HG03196 (cell line): Measurements from ENCODE around the gene CAGE1.
"Not testable (repeated sequence)": the region's sequence is repeated elsewhere in the genome, so short reads cannot be mapped to it uniquely, and the experiment has no call there.

Source experiments
- ATAC-seq: cut with Tn5 transposase; IDR thresholded peaks from one replicate; pipeline ENCODE4 v1.9.1; 2021; ENCODE audit not compliant: unreplicated experiment

CAGE1 gene

DNA sequence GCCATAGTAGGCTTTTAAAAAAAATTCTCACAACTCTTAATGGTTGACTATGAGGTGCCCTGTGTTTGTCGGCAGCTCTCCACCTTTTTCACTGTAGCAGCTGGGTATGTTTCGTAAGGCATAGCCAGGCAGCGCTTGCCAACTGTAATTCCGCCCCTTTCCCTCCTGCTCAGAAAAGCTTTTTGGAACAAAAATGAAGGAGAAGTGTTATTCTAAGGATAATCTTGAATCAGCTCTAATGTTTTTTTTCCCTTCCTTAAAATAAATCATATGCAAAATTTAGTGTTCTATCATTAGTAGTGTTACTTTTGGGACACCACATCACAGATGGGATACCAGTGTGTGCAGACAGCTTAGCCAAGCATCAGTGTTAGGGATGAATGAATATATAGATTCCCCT, 21.3 kb upstream of the CAGE1 start:
- no peak for ATAC-seq

DNA sequence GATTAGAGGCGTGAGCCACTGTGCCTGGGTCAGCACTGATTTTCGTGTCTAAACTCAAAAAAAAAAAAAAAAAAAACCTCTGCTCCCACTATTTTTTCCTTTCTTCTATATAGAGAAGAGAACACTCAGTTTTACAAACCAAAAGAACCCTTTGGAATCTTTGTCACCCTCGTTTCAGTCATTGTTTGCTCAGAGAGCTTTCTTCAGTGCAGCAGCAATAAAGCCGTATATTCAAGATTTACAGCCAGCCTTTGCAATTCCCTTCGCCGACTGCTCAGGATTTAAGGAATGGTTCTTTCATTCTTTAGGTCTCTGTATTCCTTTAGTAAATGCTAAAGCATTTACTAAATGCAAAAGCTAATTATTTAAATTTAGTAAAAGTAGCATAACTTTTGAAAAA, 20.2 kb upstream of the CAGE1 start:
- no peak for ATAC-seq

DNA sequence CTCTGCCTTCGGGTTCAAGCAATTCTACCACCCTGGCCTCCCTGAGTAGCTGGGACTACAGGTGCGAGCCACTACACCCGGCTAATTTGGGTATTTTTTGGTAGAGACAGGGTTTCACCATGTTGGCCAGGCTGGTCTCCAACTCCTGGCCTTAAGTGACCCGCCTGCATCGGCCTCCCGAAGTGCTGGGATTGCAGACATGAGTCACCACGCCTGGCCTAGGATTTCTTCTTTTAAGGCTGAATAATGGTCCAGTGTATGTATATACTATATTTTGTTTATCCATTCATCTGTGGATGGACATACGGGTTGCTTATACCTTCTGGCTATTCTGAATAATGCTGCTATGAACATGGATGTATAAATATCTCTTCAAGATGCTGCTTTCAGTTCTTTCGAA, 17.2 kb upstream of the CAGE1 start:
- no peak for ATAC-seq

DNA sequence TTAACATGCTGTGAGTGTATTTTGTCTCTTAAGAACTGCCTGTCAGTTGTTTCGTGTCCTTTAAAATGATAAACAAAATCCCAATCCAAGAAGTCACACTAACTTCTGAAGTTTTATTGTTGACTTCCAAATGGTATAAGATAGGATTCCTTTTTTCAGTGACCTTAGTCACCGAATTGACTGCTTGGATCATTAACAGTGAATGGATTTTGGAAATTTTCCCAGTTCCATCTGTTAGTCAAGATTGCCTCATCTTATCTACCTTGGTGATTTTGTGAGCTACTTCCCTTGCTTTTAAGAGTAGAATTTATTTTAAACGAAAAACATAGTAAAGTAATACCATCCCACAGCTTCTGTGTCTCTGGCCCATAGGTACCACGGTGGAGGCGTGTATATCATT, 15.0 kb upstream of the CAGE1 start:
- ATAC-seq = no peak

DNA sequence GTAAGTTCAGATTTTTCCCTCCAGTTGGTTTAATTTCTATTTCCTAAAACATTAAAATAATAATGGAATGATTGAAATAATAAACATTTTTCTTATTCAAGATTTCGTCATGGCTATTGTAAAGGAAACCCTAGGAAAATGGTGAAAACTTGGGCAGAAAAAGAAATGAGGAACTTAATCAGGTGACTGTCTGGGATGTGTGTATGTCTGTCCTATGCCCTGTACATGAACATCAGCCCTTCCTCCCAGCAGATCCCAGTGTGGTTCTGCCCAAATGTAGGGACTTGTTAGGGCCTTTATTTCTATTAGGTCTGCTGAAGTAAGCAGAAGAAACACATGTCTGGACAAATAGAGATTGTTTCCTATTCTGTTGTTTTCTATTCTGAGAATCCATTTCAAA, 13.2 kb upstream of the CAGE1 start:
- no peak for ATAC-seq

DNA sequence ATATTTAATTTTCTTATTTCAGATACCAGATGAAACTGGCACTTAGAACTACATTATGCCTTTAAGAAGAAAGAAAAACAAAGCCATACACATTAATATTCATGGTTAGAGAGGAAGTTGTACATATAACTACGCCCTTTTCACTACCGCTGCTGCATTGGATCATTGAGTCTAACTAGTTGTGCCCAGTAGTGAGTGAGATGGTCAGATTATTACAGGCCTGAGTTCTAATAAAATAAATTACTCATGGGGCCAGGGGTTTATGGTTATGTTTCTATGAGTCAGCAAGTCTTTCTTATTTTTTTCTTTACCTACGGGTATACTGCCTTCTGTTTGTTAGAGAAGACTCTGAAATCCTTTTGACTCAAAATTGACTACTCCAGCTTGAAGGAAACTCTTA, 11.5 kb upstream of the CAGE1 start:
- ATAC-seq = no peak

DNA sequence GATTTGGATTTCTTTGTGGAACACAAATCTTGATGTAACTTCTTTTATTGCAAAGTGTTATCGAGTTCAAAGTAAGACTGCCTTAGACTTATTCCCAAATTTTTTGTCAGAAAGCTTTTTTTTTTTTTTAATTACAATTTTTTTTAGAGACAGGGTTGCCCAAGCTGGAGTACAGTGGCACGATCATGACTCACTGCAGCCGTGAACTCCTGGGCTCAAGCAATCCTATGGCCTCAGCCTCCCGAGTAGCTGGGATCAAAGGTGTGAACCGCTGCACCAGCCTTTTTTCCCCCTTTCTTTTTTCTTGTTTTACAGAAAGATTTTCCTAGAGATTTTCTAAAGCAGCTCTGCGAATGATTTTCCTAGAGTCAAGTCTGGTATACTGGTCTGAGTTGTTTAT, 2.9 kb upstream of the CAGE1 start:
- no peak for ATAC-seq

DNA sequence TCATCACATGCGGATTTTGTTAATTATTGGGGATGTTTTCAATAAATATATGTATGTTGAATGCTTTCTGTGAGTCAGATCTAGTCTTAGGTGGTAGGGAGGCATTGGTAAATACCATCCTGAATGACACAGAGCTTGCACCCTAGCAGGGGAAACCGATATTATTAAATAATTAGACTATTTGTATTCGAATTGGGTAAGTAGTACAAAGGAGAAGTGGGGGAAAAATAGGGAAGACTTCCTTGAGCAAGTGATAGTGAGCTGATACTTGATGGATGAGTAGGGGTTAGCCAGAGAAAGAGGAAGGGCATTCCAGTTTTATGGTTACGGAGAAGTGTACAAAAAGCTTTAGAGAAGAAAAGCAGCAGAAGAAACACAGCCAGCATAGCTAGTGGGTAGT, 1.6 kb upstream of the CAGE1 start:
- ATAC-seq = no peak

DNA sequence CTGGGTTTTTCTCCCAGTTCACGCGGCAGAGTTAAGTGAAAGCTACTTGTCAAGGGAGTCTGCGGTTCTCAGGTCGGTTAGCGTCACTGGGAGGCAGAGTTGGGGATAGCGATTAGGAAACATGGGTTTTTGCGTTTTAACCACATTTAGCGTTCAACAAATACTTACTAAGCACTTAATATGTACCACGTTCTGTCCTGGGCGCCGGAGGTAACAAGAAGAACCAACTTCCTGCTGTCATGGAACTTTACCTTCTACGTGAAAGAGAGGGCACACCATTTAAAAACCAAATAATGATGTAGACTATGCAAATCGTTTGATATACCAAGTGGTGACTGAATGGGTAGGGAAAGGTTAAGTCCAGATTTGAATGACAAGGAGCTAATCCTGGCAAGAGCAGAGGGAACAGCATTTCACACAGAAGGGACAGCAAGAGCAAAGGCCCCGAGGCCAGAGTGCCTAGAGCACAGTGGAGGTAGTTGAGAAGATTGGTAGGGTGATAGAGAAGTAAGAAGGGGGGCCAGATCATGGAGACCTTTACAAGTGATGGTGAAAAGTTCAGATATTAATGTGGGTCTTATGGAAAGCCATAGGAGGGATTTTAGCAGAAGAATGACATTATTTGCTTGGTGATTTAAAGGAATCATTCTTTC, 810 bp upstream of the CAGE1 start:
- peak; percentile 10 for ATAC-seq

DNA sequence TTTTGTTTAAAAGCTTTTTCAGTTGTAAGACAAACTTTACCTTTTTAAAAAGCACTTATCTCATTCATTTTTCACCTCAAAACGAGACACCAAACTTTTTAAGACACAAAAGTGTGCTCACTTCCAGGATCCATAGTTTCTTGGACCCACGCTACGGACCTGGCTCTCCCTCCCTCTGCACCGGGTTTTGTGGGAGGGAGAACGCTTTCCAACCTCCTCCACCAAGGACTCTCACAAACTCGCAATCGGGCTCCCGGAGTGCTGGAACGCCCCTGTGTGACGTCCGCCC, 436 bp downstream of the CAGE1 start:
- no peak for ATAC-seq

DNA sequence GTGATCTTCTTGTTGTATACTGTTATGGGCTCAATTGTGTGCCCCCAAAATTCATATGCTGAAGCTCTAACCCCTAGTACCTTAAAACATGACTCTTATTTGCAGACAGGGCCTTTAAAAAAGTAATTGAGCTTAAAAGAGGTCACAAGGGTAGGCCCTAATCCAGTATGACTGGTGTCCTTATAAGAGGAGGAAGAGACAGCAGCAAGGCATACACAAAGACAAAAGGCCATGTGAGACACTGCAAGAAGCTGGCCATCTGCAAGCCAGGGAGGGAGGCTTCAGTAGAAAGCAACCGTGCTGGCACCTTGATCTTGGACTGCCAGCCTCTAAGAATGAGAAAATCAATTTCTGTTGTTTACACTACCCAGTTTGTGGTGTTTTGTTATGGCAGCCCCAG, 8.4 kb downstream of the CAGE1 start:
- ATAC-seq = no peak

DNA sequence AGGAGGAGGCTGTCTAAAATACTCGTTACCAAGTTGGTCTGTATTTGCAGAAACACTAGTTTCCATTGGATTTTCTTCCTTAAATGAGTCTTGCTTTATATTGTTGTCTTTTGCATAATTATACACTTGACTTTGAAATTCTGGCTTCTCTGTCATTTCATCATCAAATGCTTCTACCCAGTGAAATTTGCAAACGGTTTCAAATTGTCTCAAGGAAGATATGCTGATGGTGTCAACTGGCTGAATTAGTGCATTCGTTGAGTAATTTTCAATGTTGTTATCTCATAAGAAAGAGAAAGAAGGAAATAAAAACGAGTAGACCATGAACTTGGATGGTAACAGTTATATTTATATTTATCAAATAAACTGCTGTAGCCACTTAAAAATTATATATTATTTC, 10.8 kb downstream of the CAGE1 start:
- ATAC-seq = no peak

DNA sequence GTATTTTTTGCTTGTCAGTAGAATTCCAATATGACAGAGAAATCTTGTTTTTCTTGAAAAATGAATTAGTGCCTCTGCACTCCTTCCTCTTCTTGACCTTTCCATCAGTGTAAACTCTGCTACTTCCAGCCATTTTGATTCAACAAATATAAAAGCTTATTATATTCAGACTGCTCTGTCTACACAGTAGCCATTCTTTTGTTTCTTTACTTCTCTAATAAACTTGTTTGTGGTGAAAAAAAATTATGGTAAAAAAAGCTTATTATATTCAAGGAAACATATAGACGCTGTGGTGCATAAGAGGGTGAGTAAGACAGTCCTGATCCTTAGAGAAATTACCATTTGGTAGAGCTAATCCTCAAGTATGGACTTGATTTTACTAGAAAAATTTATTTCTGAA, 11.6 kb downstream of the CAGE1 start:
- no peak for ATAC-seq

DNA sequence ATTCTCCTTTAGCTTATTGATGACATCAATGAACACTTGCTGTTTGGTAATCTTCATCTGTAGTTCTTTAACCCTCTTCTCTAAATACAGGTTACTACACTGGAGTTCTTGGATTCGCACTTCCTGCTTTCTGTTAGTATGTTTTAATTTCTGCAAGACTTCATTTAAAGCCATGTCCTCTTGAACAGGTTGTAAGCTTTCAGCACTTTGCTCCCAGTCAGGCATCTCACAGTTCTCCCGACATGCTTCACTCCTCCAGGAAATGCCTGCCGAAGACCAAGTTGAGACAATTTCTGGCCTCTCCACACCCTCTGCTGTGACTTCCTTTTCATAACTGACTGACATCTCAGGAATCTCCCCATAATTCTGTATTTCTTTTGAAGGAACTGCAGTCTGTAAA, 15.8 kb downstream of the CAGE1 start:
- ATAC-seq = no peak

DNA sequence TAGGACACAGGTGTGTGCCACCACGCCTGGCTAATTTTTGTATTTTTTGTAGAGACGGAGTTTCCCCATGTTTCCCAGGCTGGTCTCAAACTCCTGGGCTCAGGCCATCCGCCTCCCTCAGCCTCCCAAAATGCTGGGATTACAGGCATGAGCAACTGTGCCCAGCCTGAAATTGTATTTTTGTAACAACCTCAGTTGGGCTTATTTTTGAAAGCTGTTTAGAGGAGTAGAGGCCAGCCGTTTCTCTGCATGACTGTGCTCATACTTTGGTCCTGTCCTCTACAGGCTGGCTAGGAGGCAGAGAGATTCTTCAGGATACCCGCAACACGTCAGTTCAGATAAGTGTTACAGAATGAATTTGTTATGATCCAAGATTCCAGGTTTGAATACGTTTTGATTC, 22.1 kb downstream of the CAGE1 start:
- ATAC-seq = no peak

DNA sequence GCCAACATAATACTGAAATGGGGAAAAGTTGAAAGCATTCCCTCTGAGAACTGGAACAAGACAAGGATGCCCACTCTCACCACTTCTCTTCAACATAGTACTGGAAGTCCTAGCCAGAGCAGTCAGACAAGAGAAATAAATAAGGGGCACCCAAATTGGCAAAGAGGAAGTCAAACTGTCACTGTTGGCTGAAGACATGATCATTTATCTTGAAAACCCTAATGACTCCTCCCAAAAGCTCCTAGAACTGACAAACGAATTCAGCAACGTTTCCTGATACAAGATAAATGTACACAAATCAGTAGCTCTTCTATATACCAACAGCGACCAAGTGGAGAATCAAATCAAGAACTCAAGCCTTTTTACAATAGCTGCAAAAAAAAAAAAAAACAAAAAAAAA, 37.6 kb downstream of the CAGE1 start:
- ATAC-seq = not testable (repeated sequence)

DNA sequence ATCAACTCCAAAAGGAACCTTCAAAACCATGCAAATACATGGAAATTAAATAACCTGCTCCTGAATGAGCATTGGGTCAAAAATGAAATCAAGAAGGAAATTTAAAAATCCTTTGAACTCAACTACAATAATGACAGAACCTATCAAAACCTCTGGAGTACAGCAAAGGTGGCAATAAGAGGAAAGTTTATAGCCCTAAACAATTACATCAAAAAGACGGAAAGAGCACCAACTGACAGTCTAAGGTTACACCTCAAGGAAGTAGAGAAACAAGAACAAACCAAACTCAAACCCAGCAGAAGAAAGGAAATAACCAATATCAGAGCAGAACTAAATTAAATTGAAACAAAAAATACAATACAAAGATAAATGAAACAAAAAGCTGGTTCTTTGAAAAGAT, 39.0 kb downstream of the CAGE1 start:
- not testable (repeated sequence) for ATAC-seq

DNA sequence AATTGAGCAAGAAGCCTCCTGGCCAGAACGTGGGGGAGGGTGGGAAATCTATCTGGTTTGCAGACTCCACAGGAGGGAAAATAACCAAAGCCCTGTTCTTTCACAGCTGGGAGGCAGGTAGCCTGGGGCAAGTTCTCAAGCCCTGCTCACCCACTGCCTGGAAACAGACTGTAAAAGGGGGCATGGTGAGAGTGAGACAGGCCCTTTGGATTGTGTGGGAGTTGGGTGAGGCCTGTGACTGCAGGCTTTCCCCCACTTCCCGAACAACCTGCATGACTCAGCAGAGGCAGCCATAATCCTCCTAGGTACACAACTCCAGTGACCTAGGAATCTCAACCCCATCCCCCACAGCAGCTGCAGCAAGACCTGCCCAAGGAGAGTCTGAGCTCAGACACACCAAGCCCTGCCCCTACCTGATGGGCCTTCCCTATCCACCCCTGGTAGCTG, 42.0 kb downstream of the CAGE1 start:
- not testable (repeated sequence) for ATAC-seq

DNA sequence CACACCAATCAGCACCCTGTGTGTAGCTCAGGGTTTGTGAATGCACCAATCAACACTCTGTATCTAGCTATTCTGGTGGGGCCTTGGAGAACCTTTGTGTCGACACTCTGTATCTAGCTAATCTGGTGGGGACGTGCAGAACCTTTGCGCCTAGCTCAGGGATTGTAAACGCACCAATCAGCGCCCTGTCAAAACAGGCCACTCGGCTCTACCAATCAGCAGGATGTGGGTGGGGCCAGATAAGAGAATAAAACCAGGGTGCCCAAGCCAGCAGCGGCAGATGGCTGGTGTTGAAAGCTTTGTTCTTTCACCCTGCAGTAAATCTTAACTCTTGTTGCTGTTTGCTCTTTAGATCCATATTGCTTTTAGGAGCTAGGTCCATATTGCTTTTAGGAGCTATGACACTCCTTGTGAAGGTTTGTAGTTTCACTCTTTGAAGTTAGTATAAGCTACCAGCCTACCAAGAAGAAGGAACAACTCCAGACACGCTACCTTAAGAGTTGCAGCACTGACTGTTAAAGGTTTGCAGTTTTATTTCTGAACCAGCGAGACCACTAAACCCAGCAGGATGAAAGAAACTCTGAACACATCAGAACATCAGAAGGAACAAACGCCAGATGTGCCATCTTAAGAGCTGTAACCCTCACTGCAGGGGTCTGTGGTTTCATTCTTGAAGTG, 44.6 kb downstream of the CAGE1 start:
- not testable (repeated sequence) for ATAC-seq

DNA sequence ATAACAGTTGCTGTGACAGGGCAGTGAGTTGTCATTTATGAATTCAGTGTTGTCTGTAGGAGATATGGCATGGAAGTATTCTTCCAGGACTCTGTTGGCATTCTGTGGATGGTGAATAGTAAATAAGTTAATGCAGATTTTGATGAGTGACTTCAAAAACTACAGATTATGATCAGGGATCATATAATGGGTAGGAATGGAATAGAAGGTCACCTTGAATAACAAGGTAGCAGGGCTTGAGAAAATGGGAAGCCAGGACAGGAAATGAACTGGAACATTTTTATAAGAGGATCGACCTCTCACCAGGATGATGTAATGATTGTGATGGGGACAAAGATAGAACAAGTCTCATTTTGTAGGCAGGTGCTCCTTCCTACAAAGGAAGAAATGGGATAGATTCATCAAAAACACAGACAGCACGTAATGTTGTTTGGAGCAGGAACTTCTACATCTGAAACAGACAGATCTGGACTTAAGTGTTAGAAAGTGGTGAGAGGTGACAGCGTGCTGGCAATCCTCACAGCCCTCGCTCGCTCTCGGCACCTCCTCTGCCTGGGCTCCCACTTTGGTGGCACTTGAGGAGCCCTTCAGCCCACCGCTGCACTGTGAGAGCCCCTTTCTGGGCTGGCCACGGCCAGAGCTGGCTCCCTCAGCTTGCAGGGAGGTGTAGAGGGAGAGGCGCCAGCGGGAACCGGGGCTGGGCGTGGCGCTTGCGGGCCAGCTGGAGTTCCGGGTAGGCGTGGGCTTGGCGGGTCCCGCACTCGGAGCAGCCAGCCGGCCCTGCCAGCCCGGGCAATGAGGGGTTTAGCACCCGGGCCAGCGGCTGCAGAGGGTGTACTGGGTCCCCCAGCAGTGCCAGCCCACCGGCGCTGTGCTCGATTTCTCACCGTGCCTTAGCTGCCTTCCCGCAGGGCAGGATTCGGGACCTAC, 45.7 kb downstream of the CAGE1 start:
- no peak for ATAC-seq

DNA sequence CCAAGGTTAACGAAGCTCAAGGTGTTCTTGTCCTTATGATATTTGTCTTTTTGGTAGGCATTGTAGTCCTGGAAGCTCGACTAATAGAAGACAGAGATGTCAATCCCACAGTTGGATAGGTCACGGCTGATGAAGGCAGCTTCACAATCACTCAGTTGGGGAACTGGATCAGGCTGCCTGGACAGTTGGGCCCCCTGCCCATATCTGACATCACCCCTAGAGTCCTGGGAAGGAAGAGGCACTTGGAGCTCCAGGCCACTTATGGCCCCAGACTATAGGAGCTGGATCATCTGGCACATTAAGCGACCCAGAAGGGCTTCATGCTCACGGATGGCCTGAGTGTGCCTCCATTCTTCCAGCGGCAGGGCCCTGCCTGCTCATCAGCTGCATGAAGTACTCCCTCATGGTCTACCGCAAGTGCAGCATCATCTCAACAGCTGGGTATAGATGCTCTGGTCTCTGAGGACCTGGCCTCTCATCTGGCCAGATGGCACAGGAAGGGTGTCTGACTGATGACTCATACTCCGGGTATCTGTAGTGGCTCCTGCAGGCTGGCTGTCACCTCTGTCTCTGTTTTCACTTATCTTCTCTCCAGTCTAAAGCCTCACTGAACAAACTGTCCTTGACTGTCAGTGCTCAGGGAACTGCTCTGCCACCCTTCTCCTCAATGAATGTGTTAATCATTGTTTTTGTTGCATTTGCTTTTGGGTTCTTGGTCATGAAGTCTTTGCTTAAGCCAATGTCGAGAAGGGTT, 47.4 kb downstream of the CAGE1 start:
- peak; percentile 89 for ATAC-seq
